GM21723 (cell line): ENCODE results near the gene SFMBT2.

Experiments used
- ATAC-seq: cut with Tn5 transposase; IDR thresholded peaks from one replicate; pipeline ENCODE4 v1.9.1; 2021; ENCODE audit warnings: mild to moderate bottlenecking, moderate library complexity; ENCODE audit not compliant: unreplicated experiment

The SFMBT2 gene

DNA sequence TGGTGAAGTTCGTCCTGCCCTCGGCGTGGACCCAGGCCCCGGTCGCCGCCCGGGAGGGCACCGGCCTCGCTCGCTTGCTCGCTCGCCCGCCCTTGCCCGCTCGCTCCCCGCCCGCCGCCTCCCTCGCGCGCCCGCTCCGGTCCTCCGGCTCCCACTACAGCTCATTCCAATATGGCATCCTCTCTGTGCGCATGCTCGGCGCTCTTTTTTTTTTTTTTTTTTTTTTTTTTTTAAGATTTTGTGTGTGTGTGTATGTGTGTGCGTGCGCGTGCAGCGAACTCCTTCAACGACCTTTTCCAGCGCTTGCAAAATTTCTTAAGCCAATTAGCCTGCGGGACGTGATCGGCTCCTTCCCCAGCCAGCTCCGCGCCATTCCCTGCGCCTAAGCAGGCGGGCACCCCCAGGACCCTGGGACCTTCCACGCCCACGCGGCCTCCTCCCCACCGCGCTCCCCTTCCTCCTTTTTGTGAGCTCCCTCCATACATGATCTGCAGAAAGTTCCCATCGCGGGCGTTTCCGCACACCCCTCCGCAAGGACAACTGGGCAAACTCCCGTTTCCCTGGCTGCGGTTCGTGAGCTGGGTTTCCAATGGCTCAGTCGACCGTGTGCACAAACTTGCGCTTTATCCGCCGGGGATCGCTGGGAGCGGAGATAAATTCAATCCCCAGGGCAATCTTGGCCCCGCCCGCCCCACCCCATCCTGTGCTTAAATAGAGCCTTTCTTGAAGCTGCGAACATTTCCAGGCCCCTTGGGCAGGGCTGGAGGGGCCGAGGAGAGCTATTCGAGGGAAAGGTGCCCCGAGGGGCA, at the start of gene SFMBT2:
Gene SFMBT2, minus strand, starts transcription at position 173 of the 809 bp plus-strand sequence. CDS start 29,136 bp downstream, outside the sequence.
- peak; percentile 35 for ATAC-seq

DNA sequence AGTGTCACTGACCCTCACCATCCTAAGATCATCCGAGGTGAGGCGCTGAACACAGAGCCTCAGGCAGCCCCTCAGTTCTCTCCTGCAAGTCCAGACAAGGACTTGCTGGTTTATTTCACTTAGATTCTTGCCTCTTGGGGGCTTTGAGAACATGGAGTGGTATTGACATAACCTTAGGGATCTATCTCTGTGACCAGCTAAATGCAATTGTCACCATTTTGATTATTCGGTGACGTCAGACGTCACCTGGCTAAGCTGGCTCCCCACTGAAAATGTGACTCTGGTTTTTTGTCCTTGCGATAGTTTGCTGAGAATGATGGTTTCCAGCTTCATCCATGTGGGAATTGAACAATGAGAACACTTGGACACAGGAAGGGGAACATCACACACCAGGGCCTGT, 49.2 kb upstream of the SFMBT2 start:
- no peak for ATAC-seq

DNA sequence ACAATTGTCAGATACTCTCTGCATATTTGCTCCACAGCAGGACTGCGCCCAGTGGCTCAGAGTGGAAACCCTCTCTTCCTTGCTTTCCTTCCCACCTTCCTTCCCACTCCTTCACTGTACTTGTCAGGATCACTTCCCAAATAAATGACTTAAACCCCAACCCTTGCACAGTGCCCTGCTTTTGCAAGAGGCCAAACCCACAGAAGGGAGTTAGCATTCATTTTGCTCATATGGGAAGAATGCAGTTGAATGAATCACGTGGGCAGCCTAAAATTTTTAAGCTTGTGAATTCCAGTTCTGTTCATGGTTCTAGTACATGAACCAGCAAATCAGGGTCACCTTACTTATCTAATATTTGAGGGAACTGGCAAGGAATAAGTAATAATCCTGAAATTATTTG, 47.7 kb upstream of the SFMBT2 start:
- ATAC-seq, result no peak

DNA sequence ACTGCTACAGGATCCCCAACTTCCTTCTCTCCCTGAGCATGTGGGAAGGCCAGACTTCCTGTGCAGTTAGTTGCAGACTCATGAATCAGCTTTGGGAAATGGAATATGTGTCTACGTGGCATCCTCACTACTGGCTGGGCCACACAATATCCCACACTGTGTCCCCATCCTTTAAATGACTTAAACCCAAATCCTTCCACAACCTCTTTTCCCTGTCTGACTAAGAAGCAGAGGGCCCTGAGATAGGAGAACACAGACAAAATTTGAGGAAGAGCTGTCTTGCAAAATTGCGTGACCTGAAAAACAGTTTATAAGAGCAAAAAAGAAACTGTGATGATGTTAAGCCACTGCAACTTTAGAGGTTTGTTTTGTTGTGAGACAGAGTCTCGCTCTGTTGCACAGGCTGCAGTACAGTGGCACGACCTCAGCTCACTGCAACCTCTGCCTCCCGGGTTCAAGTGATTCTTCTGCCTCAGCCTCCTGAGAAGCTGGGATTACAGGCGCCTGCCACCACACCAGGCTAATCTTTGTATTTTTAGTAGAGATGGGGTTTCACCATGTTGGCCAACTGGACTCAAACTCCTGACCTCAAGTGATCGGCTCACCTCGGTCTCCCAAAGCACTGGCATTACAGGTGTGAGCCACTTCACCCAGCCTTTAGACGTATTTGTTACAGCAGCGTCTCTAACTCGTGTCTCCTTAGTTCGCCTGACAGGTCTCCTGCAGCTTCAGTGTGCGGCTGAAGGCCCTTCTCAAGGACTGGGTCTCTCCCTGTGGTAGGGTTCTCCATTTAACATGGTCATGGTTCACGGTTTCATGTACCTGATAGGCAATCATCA, 46.9 kb upstream of the SFMBT2 start:
- peak; percentile 89 for ATAC-seq

DNA sequence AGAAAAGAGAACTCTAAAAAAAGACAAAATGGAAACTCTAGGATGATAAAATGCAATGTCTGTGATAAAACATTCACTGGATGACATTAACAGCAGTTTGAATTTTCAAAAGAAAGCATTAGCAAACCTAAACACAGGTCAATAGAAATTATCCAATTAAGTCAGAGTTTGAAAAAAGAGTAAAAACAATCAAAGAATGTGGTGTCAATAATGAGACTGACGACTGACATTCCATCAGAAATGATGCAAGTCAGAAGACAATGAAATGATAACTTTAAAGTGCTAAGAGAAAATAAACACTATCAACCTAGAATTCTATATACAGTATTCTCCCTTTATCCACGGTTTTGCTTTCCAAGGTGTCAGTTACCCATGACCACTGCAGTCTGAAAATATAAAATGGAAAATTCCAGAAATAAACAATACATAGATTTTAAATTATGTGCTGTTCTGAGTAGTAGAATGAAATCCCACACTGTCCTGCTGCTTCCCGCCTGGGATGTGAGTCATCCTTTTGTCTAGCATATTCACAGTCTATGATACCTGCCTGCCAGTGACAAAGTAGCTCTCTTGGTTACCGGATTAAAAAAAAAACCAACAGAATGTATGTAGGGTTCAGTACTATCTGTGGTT, 38.3 kb upstream of the SFMBT2 start:
- no peak for ATAC-seq

DNA sequence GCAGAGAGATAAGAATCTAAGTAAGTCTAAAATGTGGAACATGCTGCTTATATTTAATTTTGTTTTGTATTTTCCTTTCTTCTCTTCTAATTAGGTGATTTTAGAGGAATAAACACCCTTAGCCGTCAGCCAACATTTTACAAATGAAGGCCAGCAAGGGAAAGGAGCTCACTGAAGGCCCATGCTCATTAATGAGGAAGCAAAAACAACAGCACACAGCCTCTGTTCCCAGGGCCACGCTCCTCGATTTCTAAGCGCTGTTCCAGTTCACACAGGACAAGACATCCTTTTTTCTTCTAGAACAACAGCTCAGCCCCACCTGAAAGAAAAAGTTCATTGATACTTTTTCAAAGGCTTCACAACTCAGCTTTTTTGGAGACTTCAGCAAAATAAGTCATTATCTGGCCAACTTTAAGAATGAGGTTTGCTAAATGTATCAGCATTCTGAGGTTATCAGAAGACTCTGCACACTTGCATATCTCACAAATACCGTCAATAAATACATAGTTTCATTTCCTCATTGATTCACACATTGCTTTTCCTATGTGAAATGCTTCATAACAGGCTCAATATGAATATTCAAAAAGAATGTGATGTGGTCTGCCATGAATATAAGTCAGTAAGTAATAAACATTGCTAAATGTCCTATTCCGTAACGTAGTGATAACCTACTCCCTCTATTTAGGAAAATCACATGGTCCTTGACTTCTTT, 34.8 kb upstream of the SFMBT2 start:
- peak; percentile 89 for ATAC-seq

DNA sequence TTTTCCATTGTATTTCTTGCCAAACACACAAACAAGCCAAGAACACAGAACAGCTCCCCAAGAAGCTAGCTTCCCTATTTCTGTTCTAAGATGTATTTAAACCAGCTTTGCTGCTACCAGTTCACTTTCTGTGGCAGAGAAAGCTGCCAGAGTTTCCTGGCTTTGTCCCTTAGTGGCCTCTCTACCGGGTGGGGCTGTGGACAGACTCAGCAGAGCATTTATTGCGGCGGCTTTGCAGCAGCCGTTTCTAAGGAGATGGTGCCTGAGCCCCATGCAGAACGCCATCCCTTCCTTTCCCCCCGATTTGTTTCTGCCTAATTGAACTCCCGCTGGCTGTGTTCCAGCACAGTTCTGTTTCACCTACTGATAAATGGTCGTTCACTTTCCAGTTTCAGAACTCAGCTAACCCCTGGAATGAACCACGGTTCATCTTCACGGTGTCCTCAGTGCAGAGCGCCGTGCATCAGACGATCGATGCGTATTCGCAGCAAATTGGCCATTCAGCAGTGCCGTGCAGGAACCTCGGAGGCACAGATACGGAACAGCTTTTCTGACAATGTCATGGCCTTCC, 33.8 kb upstream of the SFMBT2 start:
- no peak for ATAC-seq

DNA sequence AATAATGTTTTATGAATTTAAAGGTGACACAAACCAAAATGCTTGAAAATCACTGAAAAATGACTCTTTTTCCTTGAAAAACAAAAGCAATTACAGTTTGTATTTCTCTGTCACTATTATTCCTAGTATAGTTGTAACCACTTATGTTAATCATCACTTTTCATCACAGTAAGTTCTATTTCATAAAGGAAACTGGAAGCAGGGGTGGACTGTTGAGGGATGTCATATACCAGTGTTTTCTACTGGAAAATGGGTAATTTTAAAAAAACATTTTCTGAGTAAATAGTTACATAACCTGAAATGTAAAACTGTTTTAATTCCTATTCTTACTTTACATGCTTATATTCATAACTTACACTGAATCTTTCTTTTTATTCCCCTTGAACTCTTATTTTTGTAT, 32.2 kb upstream of the SFMBT2 start:
- no peak for ATAC-seq

DNA sequence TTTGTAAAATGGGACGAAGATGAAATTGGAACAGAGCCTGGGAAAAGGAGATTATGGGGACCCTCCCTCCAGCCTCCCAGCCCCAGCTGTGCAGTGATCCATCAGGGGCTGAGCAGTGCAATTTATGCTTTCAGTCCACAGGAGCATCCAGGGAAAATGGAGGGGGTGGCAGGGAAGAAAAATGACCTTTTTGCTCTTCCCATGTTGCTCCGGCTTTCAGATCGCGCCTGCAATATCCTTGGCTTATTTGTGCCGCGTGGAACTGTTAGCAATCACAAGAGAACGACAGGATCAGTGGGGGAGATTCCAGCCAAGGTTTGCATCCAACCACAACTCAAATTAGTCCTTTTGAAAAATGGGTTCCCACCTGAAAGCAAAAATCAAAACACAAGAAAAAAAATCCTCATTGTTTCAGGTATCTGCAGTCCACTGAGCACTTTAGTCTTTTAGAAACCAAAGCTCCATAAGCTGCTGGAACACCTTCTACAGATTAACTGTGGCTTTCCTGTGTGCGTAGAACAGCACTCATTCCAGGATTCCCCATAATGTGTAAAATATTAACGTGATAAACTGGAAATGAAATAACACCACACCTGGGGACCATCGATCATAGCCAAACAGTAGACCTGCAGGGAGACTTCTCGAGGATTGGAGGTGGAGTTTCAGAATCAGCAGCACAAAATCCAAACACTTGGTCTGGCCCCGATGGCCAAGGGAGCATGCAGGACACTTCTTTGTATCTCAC, 30.7 kb upstream of the SFMBT2 start:
- ATAC-seq, result no peak

DNA sequence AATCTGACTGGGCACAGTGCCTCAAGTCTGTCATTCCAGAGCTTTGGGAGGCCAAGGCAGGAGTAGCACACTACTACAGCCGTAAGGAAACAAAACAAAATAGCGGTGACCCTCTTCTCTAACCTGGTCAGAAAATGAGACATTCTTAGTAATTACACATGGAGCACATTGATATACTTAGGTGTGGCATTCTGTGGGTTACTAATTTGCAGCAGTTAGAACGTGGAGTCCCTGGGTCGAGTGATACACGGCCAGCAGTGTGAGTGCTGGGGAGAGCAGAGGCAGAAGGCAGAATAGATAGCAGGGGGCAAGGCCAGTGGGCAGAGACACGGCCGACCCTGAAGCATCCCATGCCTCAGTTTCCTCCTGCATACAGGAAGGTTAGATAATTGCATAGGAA, 28.9 kb upstream of the SFMBT2 start:
- ATAC-seq, result no peak

DNA sequence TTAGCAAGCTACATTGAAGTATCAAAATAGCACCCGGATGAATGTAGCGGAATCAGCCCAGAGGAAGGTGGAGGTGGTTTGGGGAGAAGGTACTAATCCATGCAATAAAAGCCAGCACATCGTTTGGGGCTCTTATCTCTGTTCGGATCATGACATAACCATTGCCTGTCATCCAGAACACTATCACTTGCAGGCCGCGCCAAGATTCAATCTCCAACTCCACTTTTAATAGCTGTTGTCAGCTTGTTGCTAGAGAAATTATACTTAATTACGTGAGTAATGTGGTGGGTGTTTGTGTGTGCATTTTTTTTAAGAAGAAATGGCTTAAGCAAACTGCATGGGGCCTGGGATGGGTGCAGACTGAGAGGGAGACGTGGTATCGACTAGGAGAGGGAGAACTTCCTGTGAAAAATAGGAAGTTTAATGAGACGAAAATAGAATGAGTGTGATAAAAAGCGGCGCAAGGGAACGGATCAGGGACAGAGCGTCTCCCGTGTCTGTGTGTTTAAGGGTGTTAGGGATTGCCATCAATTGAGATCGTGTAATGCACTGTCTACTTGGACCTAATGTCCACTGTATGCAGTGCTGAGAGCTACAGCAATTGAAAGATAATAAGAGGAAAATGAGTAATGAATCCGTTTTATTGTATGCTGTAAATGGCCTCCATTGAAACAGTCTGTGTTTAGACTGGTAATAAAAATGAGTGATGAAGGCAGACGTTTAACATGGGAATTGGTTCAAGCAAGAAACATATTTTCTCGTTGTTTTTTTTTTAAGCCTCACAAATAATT, 27.6 kb upstream of the SFMBT2 start:
- no peak for ATAC-seq

DNA sequence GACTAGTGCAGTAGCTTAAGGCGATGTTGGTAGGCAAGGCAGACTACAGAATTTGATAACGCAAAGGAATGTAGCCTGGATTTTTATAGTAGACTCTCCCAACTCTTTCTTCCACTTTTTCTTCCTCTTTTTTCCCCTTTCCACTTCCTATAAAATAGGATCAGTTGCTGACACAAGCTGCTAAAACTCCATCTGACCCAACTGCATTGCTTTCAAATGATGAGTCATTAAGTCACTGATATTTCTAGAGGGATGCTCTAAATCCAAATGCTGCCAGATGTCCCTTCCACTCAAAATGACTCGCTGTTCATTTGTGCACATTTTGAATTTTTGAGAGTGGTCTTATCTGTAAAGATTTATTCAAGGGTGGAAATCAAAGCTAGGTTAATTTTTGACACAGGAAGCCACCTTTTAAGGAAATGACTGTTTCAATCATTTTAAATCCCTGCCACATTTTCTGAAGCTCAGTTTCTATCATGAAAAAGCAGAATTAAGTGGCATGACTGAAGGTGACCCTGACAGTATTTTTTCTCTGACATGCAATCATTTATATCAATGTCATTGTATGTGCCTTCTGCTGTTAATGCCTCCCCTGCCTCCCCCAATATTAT, 25.8 kb upstream of the SFMBT2 start:
- no peak for ATAC-seq

DNA sequence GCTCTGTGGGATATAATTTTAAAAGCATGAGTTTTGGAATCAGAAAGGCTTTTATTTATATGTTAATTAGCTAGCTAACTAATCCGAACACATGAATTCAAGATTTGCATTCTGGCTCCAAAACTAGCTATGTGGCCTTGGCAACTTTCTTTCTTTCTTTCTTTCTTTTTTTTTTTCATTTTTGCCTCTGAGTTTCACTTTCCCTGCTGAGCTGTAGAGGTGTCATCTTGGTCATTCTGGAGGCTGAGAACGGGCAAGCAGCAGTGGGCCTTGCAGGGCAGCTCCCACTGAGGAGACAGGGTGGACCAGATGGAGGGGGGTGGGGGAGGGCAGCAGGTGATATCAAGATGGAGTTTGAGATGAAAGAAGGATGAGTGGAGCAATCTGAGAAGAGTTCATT, 24.8 kb upstream of the SFMBT2 start:
- ATAC-seq, result peak; percentile 77

DNA sequence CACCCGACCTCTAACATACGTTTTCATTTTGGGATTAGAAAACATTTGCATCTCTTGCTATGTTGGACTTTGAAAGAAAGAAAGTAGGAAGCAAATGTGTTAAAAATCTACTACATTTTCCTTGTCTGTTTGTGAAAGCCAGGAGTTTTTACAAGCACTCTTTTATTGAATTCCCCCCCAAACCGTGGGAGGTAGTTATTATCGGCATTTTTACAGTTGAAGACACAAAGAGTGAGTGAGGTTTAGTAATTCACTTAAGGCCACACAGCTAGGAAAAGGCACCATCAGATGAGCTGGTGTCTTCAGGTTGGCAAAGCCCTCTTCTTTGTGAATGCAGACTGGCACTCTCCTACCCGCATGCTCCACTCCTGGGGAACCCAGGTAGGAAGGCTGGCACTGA, 23.5 kb upstream of the SFMBT2 start:
- no peak for ATAC-seq

DNA sequence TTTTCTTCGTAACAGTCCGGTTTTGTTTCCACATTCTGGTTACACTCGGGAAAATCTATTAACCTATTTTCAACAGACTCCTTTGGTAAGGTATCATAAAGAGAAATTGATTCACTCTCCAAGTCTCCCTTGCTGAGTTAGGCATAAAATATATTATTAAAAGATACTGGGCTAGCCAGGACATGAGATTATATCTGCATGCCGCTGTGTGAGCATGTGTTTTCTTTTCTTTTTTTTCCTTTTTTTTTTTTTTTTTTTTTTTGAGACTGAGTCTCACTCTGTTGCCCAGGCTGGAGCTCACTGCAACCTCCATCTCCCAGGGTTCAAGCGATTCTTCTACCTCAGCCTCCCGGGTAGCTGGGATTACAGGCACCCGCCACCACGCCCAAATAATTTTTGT, 23.0 kb upstream of the SFMBT2 start:
- ATAC-seq, result no peak

DNA sequence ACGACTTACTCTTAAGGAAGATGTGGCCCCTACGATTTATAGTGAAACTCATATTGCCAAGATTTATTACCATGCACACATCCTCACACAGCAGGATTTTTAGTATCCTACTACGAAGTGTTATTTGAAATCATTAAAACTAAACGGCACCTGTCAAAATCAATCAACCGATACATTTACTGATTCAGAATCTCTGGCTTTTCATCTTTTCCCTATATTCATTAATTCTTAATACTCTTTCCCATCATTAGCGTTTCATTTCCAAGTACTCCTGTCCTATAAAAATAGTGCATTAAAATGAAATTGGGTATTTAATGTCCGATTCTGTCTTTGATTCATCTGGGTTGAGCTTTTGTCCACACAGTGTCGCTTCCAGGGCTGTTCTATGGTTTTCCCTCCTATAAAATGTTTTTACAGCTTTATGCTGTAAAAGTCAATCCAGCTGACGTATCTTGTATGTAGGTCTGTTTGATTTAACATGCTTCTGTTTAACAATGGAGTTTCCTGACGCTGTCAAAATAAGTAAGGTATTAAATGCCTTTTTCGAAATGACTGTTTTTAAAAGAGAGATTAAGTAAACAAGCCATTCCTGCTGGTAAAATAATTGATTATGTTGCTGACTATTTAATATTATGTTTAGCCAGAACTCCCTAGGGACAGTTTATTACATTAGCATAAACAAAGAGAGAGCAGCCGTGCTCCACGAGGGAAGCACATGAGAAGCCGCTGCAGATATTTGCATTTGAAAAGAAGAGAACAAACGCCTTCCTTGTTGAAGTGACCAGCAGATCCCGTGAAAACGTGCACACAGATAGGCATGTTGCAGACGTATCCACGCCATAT, 22.3 kb upstream of the SFMBT2 start:
- no peak for ATAC-seq

DNA sequence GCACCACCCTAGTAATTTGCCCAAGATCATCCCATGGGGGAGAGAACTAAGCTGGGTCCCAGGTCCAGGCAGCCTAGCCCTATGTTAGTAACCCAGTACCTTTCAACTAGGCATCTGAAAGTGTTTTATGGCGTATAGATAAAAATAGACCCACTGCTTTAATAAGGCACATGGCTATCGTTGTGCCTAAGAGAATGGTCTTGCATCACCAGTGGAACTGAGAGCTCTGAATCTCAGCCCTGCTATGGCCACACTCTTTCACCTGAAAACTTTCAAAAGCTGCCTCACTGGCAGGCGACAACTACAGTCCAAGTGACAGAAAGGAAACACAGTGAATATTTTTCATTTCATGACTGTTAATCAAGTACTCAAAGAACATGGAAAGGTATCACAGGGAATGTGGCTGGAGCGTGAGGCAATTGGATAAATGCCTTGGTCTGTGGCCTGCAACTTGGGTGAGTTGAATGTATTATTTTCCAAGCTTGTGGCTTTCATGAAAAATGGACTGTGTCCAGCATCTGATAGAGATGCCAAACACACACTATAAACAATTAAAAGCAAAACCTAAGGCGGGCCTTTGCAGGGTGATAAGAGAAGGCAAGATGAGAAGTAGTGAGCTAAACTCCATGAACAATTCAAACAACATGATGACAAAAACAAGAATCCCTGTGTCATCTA, 18.0 kb upstream of the SFMBT2 start:
- peak; percentile 51 for ATAC-seq
